HG02642 (cell line): ENCODE data around the gene OLR1.
"Not testable (repeated sequence)": the region's sequence is repeated elsewhere in the genome, so short reads cannot be mapped to it uniquely, and the experiment has no call there.

Experiments
- ATAC-seq: cut with Tn5 transposase; IDR thresholded peaks from one replicate; pipeline ENCODE4 v1.9.1; 2021; ENCODE audit warnings: mild to moderate bottlenecking; ENCODE audit not compliant: unreplicated experiment, poor library complexity

OLR1 gene

GRCh38 chr12:10191865-10192264, 19.9 kb upstream of the OLR1 start:
- no peak for ATAC-seq

GRCh38 chr12:10190558-10191388, 18.8 kb upstream of the OLR1 start:
- peak; percentile 94 for ATAC-seq

- no peak for ATAC-seq
These were observed 17.7 kb upstream of the OLR1 start for GRCh38 chr12:10189653-10190052.

GRCh38 chr12:10186958-10187357, 15.0 kb upstream of the OLR1 start:
- not testable (repeated sequence) for ATAC-seq

GRCh38 chr12:10186299-10186698, 14.4 kb upstream of the OLR1 start:
- no peak for ATAC-seq

- no peak for ATAC-seq
These were observed 12.4 kb upstream of the OLR1 start for GRCh38 chr12:10184261-10184843.

- no peak for ATAC-seq
These were observed 10.6 kb upstream of the OLR1 start for GRCh38 chr12:10182354-10183049.

- ATAC-seq, result no peak
These were observed 7.8 kb upstream of the OLR1 start for GRCh38 chr12:10179776-10180181.

- no peak for ATAC-seq
These were observed 6.9 kb upstream of the OLR1 start, which contains the start of gene TMEM52B for GRCh38 chr12:10178821-10179220. Gene TMEM52B, plus strand, starts transcription at chr12:10179032. Its CDS starts 543 bp downstream, at chr12:10179575.

- ATAC-seq, result no peak
These were observed 4.1 kb upstream of the OLR1 start for GRCh38 chr12:10175846-10176636.

GRCh38 chr12:10174986-10175614, 3.2 kb upstream of the OLR1 start:
- ATAC-seq, result no peak

GRCh38 chr12:10170216-10170615, 1.7 kb downstream of the OLR1 start:
- no peak for ATAC-seq

- ATAC-seq, result no peak
These were observed 2.8 kb downstream of the OLR1 start for GRCh38 chr12:10169104-10169503.

- ATAC-seq, result no peak
These were observed 4.3 kb downstream of the OLR1 start for GRCh38 chr12:10167599-10167998.

GRCh38 chr12:10165421-10165820, 6.5 kb downstream of the OLR1 start:
- ATAC-seq, result no peak

GRCh38 chr12:10163084-10163483, 8.8 kb downstream of the OLR1 start:
- ATAC-seq, result no peak

- ATAC-seq, result no peak
These were observed 11.1 kb downstream of the OLR1 start for GRCh38 chr12:10160617-10161385.

- ATAC-seq, result no peak
These were observed 12.7 kb downstream of the OLR1 start for GRCh38 chr12:10159280-10159679.

GRCh38 chr12:10158406-10158805, 13.5 kb downstream of the OLR1 start:
- ATAC-seq, result no peak
